ENCODE results near the gene CLSTN2.

Gene CLSTN2

GRCh38 chr3:140332131-140332530 is 397.1 kb downstream of the CLSTN2 start:
- DNase-seq (ENCODE audit: low read depth in 2 of 2, low spot score in 1 of 2) = no peak

- no peak for DNase-seq (ENCODE audit: low read depth in 2 of 2, low spot score in 1 of 2)
These were observed 399.3 kb downstream of the CLSTN2 start for GRCh38 chr3:140334132-140334929.

GRCh38 chr3:140336465-140336864 is 401.5 kb downstream of the CLSTN2 start:
- DNase-seq (ENCODE audit: low read depth in 2 of 2, low spot score in 1 of 2) = no peak

- no peak for DNase-seq (ENCODE audit: low read depth in 2 of 2, low spot score in 1 of 2)
These were observed 403.9 kb downstream of the CLSTN2 start for GRCh38 chr3:140338916-140339315.

- DNase-seq (ENCODE audit: low read depth in 2 of 2, low spot score in 1 of 2) = no peak
These were observed 406.2 kb downstream of the CLSTN2 start for GRCh38 chr3:140341203-140341602.

- DNase-seq (ENCODE audit: low read depth in 2 of 2, low spot score in 1 of 2) = no peak
These were observed 406.9 kb downstream of the CLSTN2 start for GRCh38 chr3:140341817-140342403.

- no peak for DNase-seq (ENCODE audit: low read depth in 2 of 2, low spot score in 1 of 2)
These were observed 407.7 kb downstream of the CLSTN2 start for GRCh38 chr3:140342668-140343067.

GRCh38 chr3:140343211-140344081 is 408.5 kb downstream of the CLSTN2 start:
- no peak for DNase-seq (ENCODE audit: low read depth in 2 of 2, low spot score in 1 of 2)

GRCh38 chr3:140344082-140344454 is 409.1 kb downstream of the CLSTN2 start:
- DNase-seq (ENCODE audit: low read depth in 2 of 2, low spot score in 1 of 2) = no peak

GRCh38 chr3:140344601-140345205 is 409.7 kb downstream of the CLSTN2 start:
- no peak for DNase-seq (ENCODE audit: low read depth in 2 of 2, low spot score in 1 of 2)

GRCh38 chr3:140347151-140347550 is 412.2 kb downstream of the CLSTN2 start:
- DNase-seq (ENCODE audit: low read depth in 2 of 2, low spot score in 1 of 2) = no peak

GRCh38 chr3:140349938-140350337 is 415.0 kb downstream of the CLSTN2 start:
- DNase-seq (ENCODE audit: low read depth in 2 of 2, low spot score in 1 of 2) = no peak

- no peak for DNase-seq (ENCODE audit: low read depth in 2 of 2, low spot score in 1 of 2)
These were observed 416.5 kb downstream of the CLSTN2 start for GRCh38 chr3:140351466-140351865.

GRCh38 chr3:140355481-140355880 is 420.5 kb downstream of the CLSTN2 start:
- DNase-seq (ENCODE audit: low read depth in 2 of 2, low spot score in 1 of 2) = no peak

- no peak for DNase-seq (ENCODE audit: low read depth in 2 of 2, low spot score in 1 of 2)
These were observed 423.7 kb downstream of the CLSTN2 start for GRCh38 chr3:140358686-140359085.

- no peak for DNase-seq (ENCODE audit: low read depth in 2 of 2, low spot score in 1 of 2)
These were observed 424.4 kb downstream of the CLSTN2 start for GRCh38 chr3:140359233-140359995.

GRCh38 chr3:140360332-140360731 is 425.3 kb downstream of the CLSTN2 start:
- DNase-seq (ENCODE audit: low read depth in 2 of 2, low spot score in 1 of 2) = no peak

GRCh38 chr3:140363801-140364200 is 428.8 kb downstream of the CLSTN2 start:
- DNase-seq (ENCODE audit: low read depth in 2 of 2, low spot score in 1 of 2) = no peak

- no peak for DNase-seq (ENCODE audit: low read depth in 2 of 2, low spot score in 1 of 2)
These were observed 431.1 kb downstream of the CLSTN2 start for GRCh38 chr3:140365872-140366697.
